Tibial nerve (tissue), 3 donors: ENCODE data around the gene MRPL1.

Source experiments
- CTCF ChIP-seq, 5 experiments: fragments of 200-600 bp in 3 of 5; fragments of 450-650 bp in 2 of 5; sonication (generic) in 3 of 5; IDR thresholded peaks; one replicate each; pipeline ENCODE4 v1.5.1; 2016 to 2019; ENCODE audit warnings: antibody characterized with exemption in 5 of 5, mild to moderate bottlenecking in 3 of 5, moderate library complexity in 2 of 5
- POLR2A ChIP-seq, 2 donors: fragments of 450-650 bp; IDR thresholded peaks; one replicate each; pipeline ENCODE4 v1.6.1; 2017; ENCODE audit warnings: antibody characterized with exemption in 2 of 2, mild to moderate bottlenecking in 2 of 2, moderate library complexity in 2 of 2

- no peak for TF ChIP-seq CTCF (IDR thresholded peaks at IDR 0.05)
- TF ChIP-seq POLR2A (IDR thresholded peaks at IDR 0.05), result no peak
Observed at GRCh38 chr4:78001531-78001930, 138.9 kb downstream of the MRPL1 start.
